ENCODE results near the gene REV3L. TPM values are rescaled to one million over a fixed set of nuclear protein-coding genes. Genes with fewer than 3 reads are reported as not detected.

The REV3L gene
- total and polyA plus RNA-seq, 2 donors (not counting 1 experiment from before 2014, with no cell fraction given) = 4.7 to 37.9 TPM

GRCh38 chr6:111358454-111358853 is 124.6 kb downstream of the REV3L start:
- no CpG with 5 or more reads among the region's 1 CpG for WGBS (ENCODE audit: insufficient coverage)
- POLR2A ChIA-PET = no interaction called here

GRCh38 chr6:111357705-111358104 is 125.3 kb downstream of the REV3L start:
- H3K79me2 ChIP-seq (ENCODE audit: control insufficient read depth, insufficient read depth, low read length) = no peaks in the 10 kb centered on the region
- no peak for DNase-seq

More at GRCh38 chr6:111358454-111358853, 124.6 kb downstream of the REV3L start:
- H3K4me2 ChIP-seq (replicated peaks; ENCODE audit: low read depth, low read length, poor library complexity, severe bottlenecking) = no peak overlapping the region
- ATAC-seq (ENCODE audit: low read depth) = no peak
- H3K79me2 ChIP-seq (ENCODE audit: control insufficient read depth, insufficient read depth, low read length) = no peaks in the 10 kb centered on the region
- H3K9me3 Mint-ChIP-seq (ENCODE audit: insufficient read depth) = no peaks in the 10 kb centered on the region
- TF ChIP-seq EZH2 (IDR thresholded peaks at IDR 0.05; ENCODE audit: borderline replicate concordance, insufficient read depth, low read depth, low read length, poor library complexity, severe bottlenecking) (no peak), CTCF (IDR thresholded peaks at IDR 0.05) (no peak)
- H3K4me1 ChIP-seq (ENCODE audit: control insufficient read depth in 2 of 2, insufficient read depth in 2 of 2, low read length in 2 of 2) = no peaks in the 10 kb centered on the region
- H3K27me3 ChIP-seq (replicated peaks in 1 of 4; ENCODE audit: control extremely low read depth in 1 of 4, control insufficient read depth in 3 of 4, insufficient read depth in 4 of 4, low read length in 3 of 4) = no peaks in the 10 kb centered on the region
- H2AFZ ChIP-seq (ENCODE audit: insufficient read depth, low read depth, low read length, poor library complexity, severe bottlenecking) = no peak overlapping the region
- H3K36me3 ChIP-seq (replicated peaks in 1 of 2; ENCODE audit: control extremely low read depth in 1 of 2, control insufficient read depth in 1 of 2, extremely low read depth in 1 of 2, insufficient read depth in 2 of 2, low read length in 1 of 2) = peaks cover 11 to 13% of the 10 kb centered on the region in 2 experiments
- CTCF ChIA-PET = interaction anchor here (3.4 kb wide), 1 partner anchor 120 kb away, joined by 18 read pairs; no protein-coding TSS in a partner anchor
- H4K20me1 ChIP-seq (ENCODE audit: control insufficient read depth, insufficient read depth, low read length, poor library complexity, severe bottlenecking) = no peaks in the 10 kb centered on the region
- no peak overlapping the region for H3K27ac ChIP-seq (ENCODE audit: low read length in 2 of 2)
- H3K9ac ChIP-seq (ENCODE audit: low read length) = no peak overlapping the region
- H3K9me3 ChIP-seq (ENCODE audit: control extremely low read depth in 1 of 3, control insufficient read depth in 2 of 3, insufficient read depth in 1 of 3, low read length in 2 of 3) = no peaks in the 10 kb centered on the region
- no peaks in the 10 kb centered on the region for H3K4me1 Mint-ChIP-seq
- no peaks in the 10 kb centered on the region for H3K27me3 Mint-ChIP-seq
- H3K27ac Mint-ChIP-seq = no peak overlapping the region
- DNase-seq = no peak
- no peak overlapping the region for H3K4me3 Mint-ChIP-seq
- no peak overlapping the region for H3K4me3 ChIP-seq (ENCODE audit: control extremely low read depth in 1 of 5, extremely low read depth in 1 of 5, insufficient read depth in 1 of 5, low read depth in 2 of 5, low read length in 4 of 5)
- intact Hi-C loops (cut with micrococcal nuclease) = no loop called here

More at GRCh38 chr6:111357705-111358104, 125.3 kb downstream of the REV3L start:
- CTCF ChIA-PET = interaction anchor here (3.4 kb wide), 1 partner anchor 120 kb away, joined by 18 read pairs; no protein-coding TSS in a partner anchor
- Mint-ChIP-seq H3K4me1 (no peaks in the 10 kb centered on the region), H3K9me3 (ENCODE audit: insufficient read depth) (no peaks in the 10 kb centered on the region), H3K27me3 (no peaks in the 10 kb centered on the region), H3K4me3 (no peak overlapping the region), H3K27ac (no peak overlapping the region)
- TF ChIP-seq CTCF (IDR thresholded peaks at IDR 0.05) (no peak), EZH2 (IDR thresholded peaks at IDR 0.05; ENCODE audit: borderline replicate concordance, insufficient read depth, low read depth, low read length, poor library complexity, severe bottlenecking) (no peak)
- POLR2A ChIA-PET = no interaction called here
- Histone ChIP-seq H3K36me3 (replicated peaks in 1 of 2; ENCODE audit: control extremely low read depth in 1 of 2, control insufficient read depth in 1 of 2, extremely low read depth in 1 of 2, insufficient read depth in 2 of 2, low read length in 1 of 2) (peaks cover 10 to 13% of the 10 kb centered on the region in 2 experiments), H3K27ac (ENCODE audit: low read length in 2 of 2) (no peak overlapping the region), H4K20me1 (ENCODE audit: control insufficient read depth, insufficient read depth, low read length, poor library complexity, severe bottlenecking) (no peaks in the 10 kb centered on the region), H3K9me3 (ENCODE audit: control extremely low read depth in 1 of 3, control insufficient read depth in 2 of 3, insufficient read depth in 1 of 3, low read length in 2 of 3) (no peaks in the 10 kb centered on the region), H3K4me2 (replicated peaks; ENCODE audit: low read depth, low read length, poor library complexity, severe bottlenecking) (no peak overlapping the region), H3K9ac (ENCODE audit: low read length) (no peak overlapping the region), H3K4me1 (ENCODE audit: control insufficient read depth in 2 of 2, insufficient read depth in 2 of 2, low read length in 2 of 2) (no peaks in the 10 kb centered on the region), H2AFZ (ENCODE audit: insufficient read depth, low read depth, low read length, poor library complexity, severe bottlenecking) (no peak overlapping the region), H3K4me3 (ENCODE audit: control extremely low read depth in 1 of 5, extremely low read depth in 1 of 5, insufficient read depth in 1 of 5, low read depth in 2 of 5, low read length in 4 of 5) (no peak overlapping the region), H3K27me3 (replicated peaks in 1 of 4; ENCODE audit: control extremely low read depth in 1 of 4, control insufficient read depth in 3 of 4, insufficient read depth in 4 of 4, low read length in 3 of 4) (no peaks in the 10 kb centered on the region)
- intact Hi-C loops (cut with micrococcal nuclease) = no loop called here
- no peak for ATAC-seq (ENCODE audit: low read depth)
